ENCODE measurements around the gene ACYP2.
"Not testable (repeated sequence)": the region's sequence is repeated elsewhere in the genome, so short reads cannot be mapped to it uniquely, and the experiment has no call there.

Gene ACYP2

GRCh38 chr2:54271843-54272627, 156.6 kb downstream of the ACYP2 start:
- no peak for DNase-seq (ENCODE audit: low read depth in 2 of 2)

GRCh38 chr2:54274781-54275242, 159.4 kb downstream of the ACYP2 start:
- no peak for DNase-seq (ENCODE audit: low read depth in 2 of 2)

- no peak for DNase-seq (ENCODE audit: low read depth in 2 of 2)
Measured at GRCh38 chr2:54275541-54275940, 160.1 kb downstream of the ACYP2 start.

- DNase-seq (ENCODE audit: low read depth in 2 of 2) = no peak
Measured at GRCh38 chr2:54279385-54279784, 164.0 kb downstream of the ACYP2 start.

GRCh38 chr2:54284826-54285225, 169.4 kb downstream of the ACYP2 start:
- no peak for DNase-seq (ENCODE audit: low read depth in 2 of 2)

GRCh38 chr2:54285451-54285850, 170.0 kb downstream of the ACYP2 start:
- DNase-seq (ENCODE audit: low read depth in 2 of 2) = no peak

GRCh38 chr2:54287532-54287931, 172.1 kb downstream of the ACYP2 start:
- DNase-seq (ENCODE audit: low read depth in 2 of 2) = no peak

- DNase-seq (ENCODE audit: low read depth in 2 of 2) = no peak
Measured at GRCh38 chr2:54289917-54290316, 174.5 kb downstream of the ACYP2 start.

- DNase-seq (ENCODE audit: low read depth in 2 of 2) = no peak
Measured at GRCh38 chr2:54290356-54291025, 175.1 kb downstream of the ACYP2 start.

GRCh38 chr2:54294665-54295064, 179.2 kb downstream of the ACYP2 start:
- not testable (repeated sequence) for DNase-seq (ENCODE audit: low read depth in 2 of 2)

GRCh38 chr2:54295911-54296310, 180.5 kb downstream of the ACYP2 start:
- DNase-seq (ENCODE audit: low read depth in 2 of 2) = no peak

- DNase-seq (ENCODE audit: low read depth in 2 of 2) = no peak
Measured at GRCh38 chr2:54298514-54298913, 183.1 kb downstream of the ACYP2 start.

- DNase-seq (ENCODE audit: low read depth in 2 of 2) = no peak
Measured at GRCh38 chr2:54303631-54304030, 188.2 kb downstream of the ACYP2 start.

- DNase-seq (ENCODE audit: low read depth in 2 of 2) = no peak
Measured at GRCh38 chr2:54306556-54306955, 191.1 kb downstream of the ACYP2 start.

GRCh38 chr2:54308186-54308585, 192.8 kb downstream of the ACYP2 start:
- no peak for DNase-seq (ENCODE audit: low read depth in 2 of 2)

GRCh38 chr2:54308782-54309181, 193.4 kb downstream of the ACYP2 start:
- DNase-seq (ENCODE audit: low read depth in 2 of 2) = no peak

GRCh38 chr2:54310311-54310710, 194.9 kb downstream of the ACYP2 start:
- no peak for DNase-seq (ENCODE audit: low read depth in 2 of 2)

GRCh38 chr2:54310961-54311360, 195.5 kb downstream of the ACYP2 start:
- no peak for DNase-seq (ENCODE audit: low read depth in 2 of 2)

- DNase-seq (ENCODE audit: low read depth in 2 of 2) = no peak
Measured at GRCh38 chr2:54313147-54313546, 197.7 kb downstream of the ACYP2 start.

GRCh38 chr2:54317973-54318372, 202.6 kb downstream of the ACYP2 start:
- DNase-seq (ENCODE audit: low read depth in 2 of 2) = no peak

- DNase-seq (ENCODE audit: low read depth in 2 of 2) = no peak
Measured at GRCh38 chr2:54318821-54319220, 203.4 kb downstream of the ACYP2 start.

GRCh38 chr2:54321047-54321446, 205.6 kb downstream of the ACYP2 start:
- no peak for DNase-seq (ENCODE audit: low read depth in 2 of 2)

GRCh38 chr2:54324517-54324916, 209.1 kb downstream of the ACYP2 start:
- not testable (repeated sequence) for DNase-seq (ENCODE audit: low read depth in 2 of 2)
